Tibial artery (tissue), 4 donors: ENCODE measurements around the gene FCHSD2.

Experiments used
- DNase-seq, 2 donors: peaks; one replicate each; pipeline ENCODE4 v3.0.0-alpha.2; 2019
- H3K27ac ChIP-seq, 2 donors: fragments of 200-600 bp; sonication (generic) in 1 of 2; 1 replicate in 1 of 2; 2 replicates in 1 of 2; pipeline ENCODE4 v1.5.1; 2018 to 2019; ENCODE audit warnings: mild to moderate bottlenecking in 1 of 2
- H3K27me3 ChIP-seq, 2 donors: fragments of 200-600 bp; sonication (generic) in 1 of 2; one replicate each; pipeline versions ENCODE4 v1.5.1 to v1.6.0; 2016 to 2019
- H3K36me3 ChIP-seq, 3 donors: fragments of 200-600 bp; sonication (generic) in 2 of 3; one replicate each; pipeline ENCODE4 v1.5.1; 2016 to 2019; ENCODE audit warnings: mild to moderate bottlenecking in 2 of 3
- H3K4me1 ChIP-seq, 4 donors: fragments of 200-600 bp; sonication (generic) in 2 of 4; 1 replicate in 3 of 4; 2 replicates in 1 of 4; pipeline ENCODE4 v1.5.1; 2016 to 2019
- H3K4me3 ChIP-seq, 2 donors: fragments of 200-600 bp; sonication (generic) in 1 of 2; 1 replicate in 1 of 2; 2 replicates in 1 of 2; pipeline ENCODE4 v1.5.1; 2018 to 2019; ENCODE audit warnings: mild to moderate bottlenecking in 2 of 2
- H3K9me3 ChIP-seq, 3 donors: fragments of 200-600 bp; sonication (generic) in 1 of 3; one replicate each; pipeline ENCODE4 v1.5.1; 2016 to 2019
- CTCF ChIP-seq, 2 experiments: fragments of 200-600 bp in 1 of 2; fragments of 450-650 bp in 1 of 2; IDR thresholded peaks; one replicate each; pipeline ENCODE4 v1.5.1; 2017 to 2019; ENCODE audit warnings: antibody characterized with exemption in 2 of 2, mild to moderate bottlenecking in 1 of 2, moderate library complexity in 1 of 2
- intact Hi-C: fragments of 100-400 bp; cut with DNase I; formaldehyde crosslinking; loops from one replicate; pipeline ENCODE4 v1.15.0; 2023; ENCODE audit warnings: low total_unique reads

Gene FCHSD2

GRCh38 chr11:73164803-73165540 lies 22.9 kb upstream of the FCHSD2 start:
- H3K27me3 ChIP-seq, result no peaks in the 10 kb centered on the region
- H3K36me3 ChIP-seq, result no peaks in the 10 kb centered on the region
- no peak for DNase-seq
- H3K4me3 ChIP-seq, result no peak overlapping the region
- H3K4me1 ChIP-seq, result peaks cover 0 to 11% (median 5%) of the 10 kb centered on the region in 4 donors
- intact Hi-C loops, result no loop called here
- H3K9me3 ChIP-seq, result no peaks in the 10 kb centered on the region
- H3K27ac ChIP-seq, result no peak overlapping the region
- no peak for TF ChIP-seq CTCF (IDR thresholded peaks at IDR 0.05)

DNA sequence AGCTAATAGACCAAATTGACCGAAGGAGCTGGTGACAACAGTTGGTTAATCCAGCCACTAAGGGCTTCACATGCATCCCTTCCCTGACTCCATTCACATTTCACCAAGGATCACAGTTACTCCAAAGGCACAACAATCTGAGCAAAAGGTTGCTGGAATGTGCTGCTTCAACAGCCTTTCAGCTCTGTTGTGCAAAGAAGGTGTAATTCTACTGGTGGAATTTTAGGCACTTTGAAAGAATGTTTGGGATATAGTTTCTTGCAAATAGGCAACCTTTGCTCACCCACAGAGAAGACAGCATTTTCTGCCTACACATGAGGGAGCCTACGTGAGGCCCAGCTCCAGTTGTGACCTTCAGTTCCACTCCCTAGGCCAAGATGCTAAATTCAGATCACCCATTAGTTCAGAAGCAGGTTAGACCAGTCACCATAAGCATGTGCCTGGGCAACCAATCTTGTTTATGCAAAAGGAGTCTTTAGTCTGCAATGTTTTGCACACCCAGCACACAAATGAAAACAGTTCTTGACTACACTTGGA lies 21.6 kb upstream of the FCHSD2 start:
- no peaks in the 10 kb centered on the region for H3K27me3 ChIP-seq
- DNase-seq, result peak in 1 of 2 donors; percentile 12
- intact Hi-C loops, result no loop called here

DNA sequence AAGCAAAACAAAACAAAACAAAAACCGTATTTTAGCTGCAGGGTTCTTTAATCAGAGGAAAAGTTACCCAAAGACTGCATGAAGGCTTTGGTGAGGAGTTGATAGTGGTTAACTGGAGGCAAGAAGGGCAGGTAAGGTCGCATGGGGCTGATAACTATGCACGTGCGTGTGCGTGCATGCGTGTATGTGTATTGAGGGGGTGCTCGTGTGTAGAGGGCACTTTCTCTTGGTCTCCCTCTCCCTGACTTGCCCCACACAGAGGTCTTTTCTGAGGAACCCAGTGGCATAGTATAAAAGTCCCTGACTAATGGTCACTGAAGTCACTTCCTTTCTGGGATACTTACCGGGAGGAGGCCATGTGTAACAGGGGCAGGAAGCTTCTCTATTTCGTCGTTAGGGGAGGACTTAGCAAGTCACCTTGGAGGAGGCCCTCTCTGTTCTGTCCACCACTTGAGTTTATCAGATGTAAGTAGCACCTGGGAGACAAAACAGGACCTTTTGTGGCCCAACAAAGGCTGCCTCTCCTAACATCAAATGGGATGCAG lies 20.1 kb upstream of the FCHSD2 start:
- TF ChIP-seq CTCF (IDR thresholded peaks at IDR 0.05), result no peak
- Histone ChIP-seq H3K9me3 (no peaks in the 10 kb centered on the region), H3K4me3 (no peak overlapping the region), H3K4me1 (peaks cover 0 to 28% (median 24%) of the 10 kb centered on the region in 4 donors), H3K36me3 (no peaks in the 10 kb centered on the region), H3K27ac (no peak overlapping the region), H3K27me3 (no peaks in the 10 kb centered on the region)
- intact Hi-C loops, result no loop called here
- DNase-seq, result no peak

More for the DNA sequence above, 21.6 kb upstream of the FCHSD2 start:
- TF ChIP-seq CTCF (IDR thresholded peaks at IDR 0.05), result no peak
- Histone ChIP-seq H3K4me3 (no peak overlapping the region), H3K36me3 (no peaks in the 10 kb centered on the region), H3K27ac (no peak overlapping the region), H3K4me1 (peaks cover 0 to 14% (median 10%) of the 10 kb centered on the region in 4 donors), H3K9me3 (no peaks in the 10 kb centered on the region)

DNA sequence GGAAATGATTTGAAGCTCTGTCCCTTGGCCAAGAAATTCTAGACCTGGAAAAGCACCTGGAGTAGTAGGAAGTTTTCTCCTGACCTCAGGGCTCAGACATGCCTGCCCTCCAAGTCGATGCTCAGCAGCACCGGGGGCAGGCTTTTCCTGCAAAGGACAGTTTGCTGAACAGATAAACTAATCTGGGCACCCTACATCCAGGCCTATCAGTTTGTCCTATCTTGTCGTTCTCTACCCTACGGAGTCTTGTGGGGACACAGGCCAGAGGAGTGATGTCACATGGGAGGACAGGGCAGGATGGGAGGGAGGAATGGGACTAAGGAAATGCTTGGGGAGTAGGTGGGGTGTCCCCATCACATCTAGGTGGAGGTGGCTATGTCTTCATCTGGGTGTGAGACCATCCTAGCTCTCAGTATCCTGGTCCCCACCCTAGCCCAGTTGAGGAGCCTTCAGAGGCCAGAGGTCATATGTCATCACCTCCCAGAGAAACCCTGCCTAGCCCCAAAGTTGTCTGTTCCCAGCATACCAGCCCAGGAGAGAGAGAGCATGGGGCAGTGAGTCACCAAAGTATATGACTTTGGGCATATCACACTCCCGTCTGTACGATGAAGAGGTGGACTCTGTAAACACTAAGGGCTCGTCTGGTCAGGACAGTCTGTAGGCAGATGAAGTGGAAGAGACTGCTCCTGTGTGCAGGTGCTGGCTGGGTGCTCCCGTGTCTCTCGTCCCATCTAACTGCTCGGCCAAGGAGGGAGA lies 18.1 kb upstream of the FCHSD2 start:
- H3K4me3 ChIP-seq, result no peak overlapping the region
- peaks cover 0 to 40% (median 32%) of the 10 kb centered on the region in 4 donors for H3K4me1 ChIP-seq
- no peaks in the 10 kb centered on the region for H3K9me3 ChIP-seq
- H3K36me3 ChIP-seq, result no peaks in the 10 kb centered on the region
- H3K27ac ChIP-seq, result peak overlapping the region; percentile 61 to 81
- peak in 1 of 2 donors; percentile 44 for DNase-seq
- no peak for TF ChIP-seq CTCF (IDR thresholded peaks at IDR 0.05)
- H3K27me3 ChIP-seq, result no peaks in the 10 kb centered on the region
- intact Hi-C loops, result no loop called here

DNA sequence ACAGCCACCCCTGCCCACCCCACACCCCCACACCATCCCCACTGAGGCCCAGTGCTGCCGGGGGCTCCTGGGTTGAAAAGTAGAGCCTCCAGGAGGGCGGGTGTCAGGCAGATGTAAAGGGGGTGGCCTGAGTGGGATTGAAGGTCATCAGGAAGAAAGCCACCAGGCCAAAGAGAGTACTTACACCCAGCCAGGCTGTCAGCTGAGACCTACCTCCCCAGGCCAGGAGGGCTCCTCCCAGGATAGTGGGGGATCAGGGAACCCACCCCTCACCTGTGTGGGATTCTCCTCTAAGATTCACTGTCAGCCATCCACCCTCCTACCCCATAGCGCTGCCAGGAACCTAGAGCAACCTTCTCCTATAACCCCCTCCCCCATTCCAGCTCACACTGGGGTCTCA lies 17.2 kb upstream of the FCHSD2 start:
- intact Hi-C loops, result no loop called here
- H3K27me3 ChIP-seq, result no peaks in the 10 kb centered on the region
- no peak overlapping the region for H3K4me3 ChIP-seq
- peak in 1 of 2 donors; percentile 54 for DNase-seq
- H3K4me1 ChIP-seq, result peaks cover 0 to 40% (median 32%) of the 10 kb centered on the region in 4 donors
- no peak for TF ChIP-seq CTCF (IDR thresholded peaks at IDR 0.05)
- no peaks in the 10 kb centered on the region for H3K9me3 ChIP-seq
- peak overlapping the region; percentile 61 to 81 for H3K27ac ChIP-seq
- H3K36me3 ChIP-seq, result no peaks in the 10 kb centered on the region
